Islet of Langerhans (tissue), 1 donor: ENCODE results near the gene INSM1.

Experiments
- FAIRE-seq: peaks from one replicate; lab custom pipeline; 2011; peaks lifted over from hg19 to GRCh38; lab: Jason Lieb, UNC

The INSM1 gene

DNA sequence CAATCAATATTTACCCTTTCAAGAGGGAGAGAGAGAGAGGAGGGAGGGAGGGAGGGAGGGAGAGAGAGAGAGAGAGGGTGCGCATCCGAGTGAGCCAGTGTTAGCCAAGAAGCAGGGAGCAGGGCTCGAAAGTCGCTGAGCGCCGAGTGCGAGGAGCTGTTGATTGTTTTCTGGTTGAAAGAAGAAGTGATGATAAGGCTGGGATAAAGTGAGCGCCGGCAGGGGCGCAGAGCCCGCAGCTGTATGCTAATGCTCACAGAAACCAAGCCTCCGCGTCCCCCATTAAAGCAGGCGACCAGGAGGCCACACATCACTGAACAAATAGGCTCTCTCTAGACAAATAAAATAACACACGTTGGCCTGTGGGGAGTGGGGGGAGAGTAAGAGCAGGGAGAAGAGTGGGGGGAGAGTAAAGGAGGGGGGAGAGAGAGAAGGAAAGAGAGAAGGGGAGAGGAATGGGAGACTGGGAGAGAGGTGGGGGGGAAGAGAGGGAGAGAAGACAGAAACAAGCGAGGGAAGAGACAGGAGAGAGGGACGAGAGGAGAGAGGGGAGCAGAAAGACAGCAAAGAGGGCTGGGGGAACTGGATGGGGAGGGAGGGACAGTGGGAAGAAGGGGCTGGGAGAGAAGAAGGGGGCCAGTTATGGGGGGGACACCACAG, 5.0 kb upstream of the INSM1 start:
- no peak for FAIRE-seq

DNA sequence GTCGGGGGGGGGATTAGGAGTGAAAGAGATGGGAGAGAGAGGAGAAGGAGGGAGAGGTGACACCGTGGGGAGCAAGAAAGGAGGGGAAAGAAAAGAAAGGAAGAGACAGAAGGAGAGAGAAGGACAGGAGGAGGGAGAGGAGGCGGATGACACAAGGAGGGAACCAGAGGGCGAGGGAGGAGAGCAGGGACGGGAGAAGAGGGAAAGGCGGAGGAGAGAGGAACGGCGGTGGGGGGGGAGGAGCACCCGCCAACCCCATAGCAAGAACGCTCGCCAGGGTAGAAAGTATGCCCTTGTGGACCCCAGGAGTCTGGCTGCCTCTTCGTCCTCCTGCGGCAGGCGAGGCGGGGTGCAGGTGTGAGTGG, 4.5 kb upstream of the INSM1 start:
- no peak for FAIRE-seq

- FAIRE-seq, result no peak
Measured at GRCh38 chr20:20363799-20364592, 3.9 kb upstream of the INSM1 start.

GRCh38 chr20:20364593-20365479, 3.1 kb upstream of the INSM1 start:
- FAIRE-seq, result no peak

- no peak for FAIRE-seq
Measured at GRCh38 chr20:20365480-20366161, 2.3 kb upstream of the INSM1 start.

GRCh38 chr20:20366551-20366875, 1.4 kb upstream of the INSM1 start:
- FAIRE-seq, result no peak

DNA sequence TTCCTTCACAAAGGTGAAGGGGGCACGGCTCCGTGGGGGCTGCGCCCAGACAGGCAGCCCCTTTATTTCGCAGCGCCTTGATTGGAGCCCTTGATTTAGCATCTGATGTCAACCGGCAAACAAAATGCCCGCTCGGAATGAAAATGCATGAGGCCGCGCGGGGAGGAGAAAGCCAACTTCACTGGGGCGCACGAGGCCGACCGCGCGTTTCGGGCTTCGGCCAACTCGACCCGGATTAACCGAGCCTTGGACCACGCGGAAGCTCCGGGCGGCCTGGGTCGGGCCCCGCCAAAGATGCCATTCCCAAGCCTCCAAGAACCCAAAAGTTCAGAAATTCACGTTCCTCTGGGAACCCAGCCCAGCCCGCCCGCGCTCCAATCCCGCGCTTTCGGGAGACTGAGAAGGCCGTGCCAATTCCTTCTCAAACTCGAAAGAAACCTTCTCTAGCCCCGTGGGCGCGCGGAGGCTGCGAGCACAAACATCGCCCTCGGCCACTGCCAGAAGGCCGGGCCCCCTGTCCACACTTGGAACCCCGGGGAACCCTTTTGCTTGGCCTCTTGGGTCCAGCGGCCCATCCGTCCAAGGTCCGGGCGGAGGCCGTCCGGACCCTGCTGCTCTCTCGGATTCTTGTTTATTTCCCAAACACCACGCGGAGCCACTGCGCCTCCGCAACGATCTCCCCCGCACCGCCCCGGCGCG, 879 bp upstream of the INSM1 start:
- no peak for FAIRE-seq

DNA sequence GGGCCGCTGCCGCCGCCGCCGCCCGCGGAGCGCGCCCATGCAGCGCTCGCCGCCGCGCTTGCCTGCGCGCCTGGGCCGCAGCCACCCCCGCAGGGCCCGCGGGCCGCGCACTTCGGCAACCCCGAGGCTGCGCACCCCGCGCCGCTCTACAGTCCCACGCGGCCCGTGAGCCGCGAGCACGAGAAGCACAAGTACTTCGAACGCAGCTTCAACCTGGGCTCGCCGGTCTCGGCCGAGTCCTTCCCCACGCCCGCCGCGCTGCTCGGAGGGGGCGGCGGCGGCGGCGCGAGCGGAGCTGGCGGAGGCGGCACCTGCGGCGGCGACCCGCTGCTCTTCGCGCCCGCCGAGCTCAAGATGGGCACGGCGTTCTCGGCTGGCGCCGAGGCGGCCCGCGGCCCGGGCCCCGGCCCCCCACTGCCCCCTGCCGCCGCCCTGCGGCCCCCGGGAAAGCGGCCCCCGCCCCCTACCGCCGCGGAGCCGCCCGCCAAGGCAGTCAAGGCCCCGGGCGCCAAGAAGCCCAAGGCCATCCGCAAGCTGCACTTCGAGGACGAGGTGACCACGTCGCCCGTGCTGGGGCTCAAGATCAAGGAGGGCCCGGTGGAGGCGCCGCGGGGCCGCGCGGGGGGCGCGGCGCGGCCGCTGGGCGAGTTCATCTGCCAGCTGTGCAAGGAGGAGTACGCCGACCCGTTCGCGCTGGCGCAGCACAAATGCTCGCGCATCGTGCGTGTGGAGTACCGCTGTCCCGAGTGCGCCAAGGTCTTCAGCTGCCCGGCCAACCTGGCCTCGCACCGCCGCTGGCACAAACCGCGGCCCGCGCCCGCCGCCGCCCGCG, 730 bp downstream of the INSM1 start:
- FAIRE-seq, result no peak

DNA sequence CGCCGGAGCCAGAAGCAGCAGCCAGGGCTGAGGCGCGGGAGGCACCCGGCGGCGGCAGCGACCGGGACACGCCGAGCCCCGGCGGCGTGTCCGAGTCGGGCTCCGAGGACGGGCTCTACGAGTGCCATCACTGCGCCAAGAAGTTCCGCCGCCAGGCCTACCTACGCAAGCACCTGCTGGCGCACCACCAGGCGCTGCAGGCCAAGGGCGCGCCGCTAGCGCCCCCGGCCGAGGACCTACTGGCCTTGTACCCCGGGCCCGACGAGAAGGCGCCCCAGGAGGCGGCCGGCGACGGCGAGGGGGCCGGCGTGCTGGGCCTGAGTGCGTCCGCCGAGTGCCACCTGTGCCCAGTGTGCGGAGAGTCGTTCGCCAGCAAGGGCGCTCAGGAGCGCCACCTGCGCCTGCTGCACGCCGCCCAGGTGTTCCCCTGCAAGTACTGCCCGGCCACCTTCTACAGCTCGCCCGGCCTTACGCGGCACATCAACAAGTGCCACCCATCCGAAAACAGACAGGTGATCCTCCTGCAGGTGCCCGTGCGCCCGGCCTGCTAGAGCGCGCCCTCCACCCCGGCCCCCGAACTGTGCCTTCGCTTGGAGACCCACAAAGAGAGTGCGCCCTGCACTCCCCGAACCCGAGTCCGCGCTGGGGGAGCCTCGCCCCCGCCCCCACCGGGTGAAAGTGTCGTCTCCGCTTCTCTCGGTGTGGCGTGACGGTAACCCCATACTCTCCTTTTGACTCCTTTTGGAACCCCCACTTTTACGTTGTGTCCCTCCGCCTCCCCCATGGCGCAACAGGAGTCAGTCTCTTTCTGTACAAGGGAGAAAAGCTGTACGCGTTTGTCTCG, 1.6 kb downstream of the INSM1 start:
- FAIRE-seq, result no peak

GRCh38 chr20:20370094-20370575, 2.2 kb downstream of the INSM1 start:
- no peak for FAIRE-seq

DNA sequence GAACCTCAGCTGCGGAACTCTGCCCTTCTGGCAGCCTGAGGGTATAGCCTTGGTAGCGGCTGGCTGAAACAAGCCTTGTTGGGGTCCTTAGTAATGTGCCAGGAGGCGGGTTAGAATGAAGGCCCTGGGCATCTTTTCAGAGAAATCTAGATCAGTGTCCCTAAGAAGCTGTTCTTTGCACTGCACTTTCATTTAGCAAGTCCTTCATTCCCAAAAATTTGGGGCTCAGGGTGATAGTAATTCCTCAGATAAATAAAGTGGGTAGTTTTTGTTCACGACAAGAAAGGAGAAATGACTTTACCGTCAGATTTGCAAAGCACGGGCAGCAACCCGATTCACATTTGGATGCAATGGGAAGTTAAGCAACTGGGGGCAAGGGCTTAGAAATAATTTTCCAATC, 3.2 kb downstream of the INSM1 start:
- FAIRE-seq, result no peak

GRCh38 chr20:20371681-20372080, 3.8 kb downstream of the INSM1 start:
- FAIRE-seq, result no peak

- FAIRE-seq, result peak; percentile 51
Measured at GRCh38 chr20:20373091-20373571, 5.2 kb downstream of the INSM1 start.

DNA sequence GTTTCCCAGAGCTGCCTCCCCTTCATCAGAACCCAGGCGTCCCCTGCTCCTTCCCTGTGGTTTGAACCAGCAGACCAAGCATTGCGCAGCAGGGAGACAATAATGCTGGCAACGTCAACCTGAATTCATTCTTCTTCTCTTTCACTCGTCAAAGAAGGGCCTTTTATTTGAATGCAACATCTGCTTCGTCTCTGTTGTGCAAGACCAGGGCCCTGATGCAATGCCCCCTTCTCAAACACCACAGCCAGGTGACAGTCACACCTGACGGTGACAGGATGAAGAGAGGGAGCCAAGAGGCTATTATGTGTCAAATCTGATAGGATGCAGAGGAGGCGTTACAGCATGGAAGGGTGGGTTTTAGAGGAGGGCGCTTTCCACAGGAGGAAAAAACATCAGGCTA, 8.0 kb downstream of the INSM1 start:
- FAIRE-seq, result no peak

GRCh38 chr20:20386192-20386591, 18.3 kb downstream of the INSM1 start:
- no peak for FAIRE-seq

DNA sequence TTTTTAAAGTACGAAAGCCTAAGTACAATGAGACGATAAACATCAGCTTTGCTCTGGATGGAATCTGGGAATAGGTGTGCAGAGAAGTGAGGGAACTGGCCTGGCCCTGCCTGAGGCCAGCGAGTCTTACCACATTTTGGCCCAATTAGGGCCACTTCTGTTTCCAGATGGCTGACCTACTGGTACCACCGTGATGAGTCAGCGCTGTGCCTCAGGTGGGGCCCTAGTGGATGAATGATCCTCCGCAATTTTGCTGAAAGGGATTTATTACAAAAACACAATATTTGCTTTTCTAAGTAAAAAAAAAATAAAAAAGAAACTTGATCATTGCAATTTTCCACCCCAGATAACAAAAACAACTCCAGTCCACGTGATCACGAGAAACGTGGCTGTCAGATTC, 22.5 kb downstream of the INSM1 start:
- peak; percentile 58 for FAIRE-seq

DNA sequence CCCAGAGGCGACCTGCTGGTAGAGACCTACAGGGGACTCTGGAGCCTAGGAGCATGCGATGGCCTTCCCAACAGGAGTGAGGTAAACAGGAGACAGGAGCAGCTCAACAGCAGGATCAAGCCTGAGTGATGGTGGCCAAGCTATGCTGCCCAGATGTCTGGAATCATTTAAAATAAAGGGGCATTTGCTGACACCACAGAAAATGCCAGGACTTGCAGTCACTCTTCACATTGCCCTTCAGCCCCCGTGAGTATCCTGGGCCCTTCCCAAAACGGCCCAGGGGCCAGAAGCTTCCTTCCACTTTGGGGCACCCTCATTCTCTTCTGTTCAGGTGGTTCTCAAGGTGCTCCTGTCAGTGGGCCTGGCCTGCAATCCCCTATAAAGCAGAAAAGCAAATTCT, 23.2 kb downstream of the INSM1 start:
- no peak for FAIRE-seq

DNA sequence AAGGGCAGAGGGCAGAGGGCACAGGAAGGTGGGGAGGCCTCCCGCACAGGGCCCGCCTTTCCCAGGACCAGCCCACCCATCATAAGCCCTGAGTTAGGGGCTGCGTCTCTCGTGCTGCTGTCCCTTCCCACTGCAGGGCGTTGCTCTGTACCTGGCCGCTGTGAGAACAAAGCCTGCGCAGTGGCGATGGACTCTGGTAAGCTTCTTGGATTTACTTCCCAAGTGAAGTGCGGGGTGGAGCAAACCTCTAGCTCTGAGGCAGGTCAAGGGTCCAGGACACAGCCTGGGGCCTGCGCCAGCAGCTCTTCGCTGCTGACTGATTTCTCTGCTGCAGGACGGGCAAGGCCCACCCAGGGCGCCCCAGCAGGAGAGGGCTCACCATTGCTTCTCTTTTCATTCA, 23.9 kb downstream of the INSM1 start:
- FAIRE-seq, result no peak

DNA sequence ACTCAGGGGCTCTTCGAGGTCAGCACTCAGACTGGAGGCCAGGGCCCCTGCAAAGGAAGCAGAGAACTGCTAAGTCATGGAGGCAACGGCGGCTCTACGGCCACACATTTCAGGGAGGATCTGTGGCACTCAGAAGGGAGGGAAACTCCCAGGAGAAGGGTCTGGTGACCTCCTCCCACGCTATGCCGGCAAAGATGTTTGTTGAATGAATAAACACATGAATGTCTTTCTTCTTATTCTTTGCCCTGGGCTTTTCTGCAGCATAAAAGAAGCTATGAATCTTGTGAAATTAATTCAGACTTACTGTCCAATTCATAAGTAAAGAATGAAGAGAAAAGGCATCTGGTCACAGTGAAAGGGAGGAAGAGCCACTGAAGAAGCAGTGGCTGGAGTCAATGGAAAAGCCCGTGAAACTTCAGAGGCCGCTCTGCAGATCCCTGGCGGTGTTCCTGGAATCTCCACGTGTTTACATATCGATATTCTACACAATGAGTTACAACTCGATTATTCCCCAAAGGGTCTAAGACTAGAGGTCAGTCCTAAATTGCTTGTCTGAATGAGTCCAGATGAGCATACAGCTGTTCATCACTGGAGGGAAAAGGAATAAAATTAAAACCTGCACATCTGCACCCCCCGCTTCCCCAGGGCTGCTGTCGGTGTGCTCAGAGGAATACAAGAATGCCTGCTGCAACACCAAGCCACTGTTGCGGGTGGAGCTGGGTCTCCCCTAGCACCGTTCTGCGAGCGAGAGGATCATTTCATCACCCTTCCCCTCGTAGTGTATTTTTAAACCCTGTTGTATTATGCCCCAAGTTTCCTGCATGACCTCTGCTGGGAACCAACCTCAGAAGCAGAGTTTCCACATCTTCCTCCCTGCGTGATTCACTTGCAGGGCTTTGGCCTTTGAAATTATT, 25.6 kb downstream of the INSM1 start:
- FAIRE-seq, result no peak
